HEK293 (cell line): ENCODE data around the gene GLG1.

ENCODE experiments used
- CTCF ChIA-PET: fragments of 350-600 bp; formaldehyde crosslinking; extraction: SDS; loops from one replicate; lab custom pipeline; 2021; ENCODE audit warnings: antibody characterized with exemption; lab: Yijun Ruan, JAX
- POLR2A ChIA-PET: fragments of 300-600 bp; formaldehyde crosslinking; extraction: SDS; loops from one replicate; lab custom pipeline; 2020; ENCODE audit warnings: antibody characterized with exemption, inconsistent platforms; lab: Yijun Ruan, JAX
- H3K27ac ChIP-seq: fragments of 200-500 bp; sonication (Bioruptor generic); 2 replicates; pipeline ENCODE4 v1.5.1; 2014; ENCODE audit warnings: low read depth, low read length, control low read depth, inconsistent platforms; ENCODE audit errors: extremely low read depth
- H3K36me3 ChIP-seq, 2 experiments: fragments of 200-500 bp in 1 of 2; sonication (Bioruptor generic) in 1 of 2; 1 replicate in 1 of 2; 2 replicates in 1 of 2; pipeline ENCODE4 v1.5.1; 2014 to 2017; ENCODE audit warnings: inconsistent platforms in 2 of 2, low read length in 2 of 2; ENCODE audit not compliant: control insufficient read depth in 2 of 2, insufficient read depth in 1 of 2
- H3K4me1 ChIP-seq: fragments of 200-500 bp; sonication (Bioruptor generic); 2 replicates; pipeline ENCODE4 v1.5.1; 2014; ENCODE audit warnings: mild to moderate bottlenecking, low read length, inconsistent platforms; ENCODE audit not compliant: control insufficient read depth, insufficient read depth
- H3K4me3 ChIP-seq: 2 replicates; pipeline ENCODE4 v1.5.1; 2011; ENCODE audit warnings: low read depth, mild to moderate bottlenecking, control low read depth, low read length, moderate library complexity
- H3K9me3 ChIP-seq: fragments of 200-500 bp; sonication (Bioruptor generic); 2 replicates; pipeline ENCODE4 v1.5.1; 2014; ENCODE audit warnings: low read depth, low read length, inconsistent platforms; ENCODE audit not compliant: control insufficient read depth, insufficient read depth
- IKZF3 ChIP-seq: fragments of 450-650 bp; IDR thresholded peaks from 2 replicates; pipeline ENCODE4 v1.5.0; 2018; ENCODE audit warnings: missing biosample characterization, mild to moderate bottlenecking, missing genetic modification characterization, moderate library complexity
- KLF16 ChIP-seq: fragments of 450-650 bp; formaldehyde crosslinking; IDR thresholded peaks from 2 replicates; pipeline ENCODE4 v1.5.1; 2017; ENCODE audit warnings: missing biosample characterization, missing genetic modification characterization
- MZF1 ChIP-seq: fragments of 450-650 bp; formaldehyde crosslinking; IDR thresholded peaks from 2 replicates; pipeline ENCODE4 v1.5.1; 2017; ENCODE audit warnings: missing biosample characterization, missing genetic modification characterization, borderline replicate concordance
- PRDM1 ChIP-seq: fragments of 450-650 bp; formaldehyde crosslinking; IDR thresholded peaks from 2 replicates; pipeline ENCODE4; 2016; ENCODE audit warnings: missing biosample characterization, missing genetic modification characterization
- SETDB1 ChIP-seq: IDR thresholded peaks from one replicate; pipeline ENCODE4 v1.6.1; 2017; ENCODE audit warnings: mild to moderate bottlenecking, low read length, moderate library complexity, mixed read lengths; ENCODE audit not compliant: insufficient read length
- TSHZ1 ChIP-seq: fragments of 450-650 bp; formaldehyde crosslinking; IDR thresholded peaks from 2 replicates; pipeline ENCODE4 v1.5.1; 2016; ENCODE audit warnings: missing biosample characterization, missing genetic modification characterization, borderline replicate concordance
- ZBTB6 ChIP-seq: fragments of 450-650 bp; formaldehyde crosslinking; IDR thresholded peaks from 2 replicates; pipeline ENCODE4 v1.5.1; 2017; ENCODE audit warnings: missing biosample characterization, missing genetic modification characterization
- ZNF146 ChIP-seq: fragments of 450-650 bp; formaldehyde crosslinking; IDR thresholded peaks from 2 replicates; pipeline ENCODE4 v1.5.1; 2016; ENCODE audit warnings: missing biosample characterization, missing genetic modification characterization
- ZNF174 ChIP-seq: fragments of 450-650 bp; formaldehyde crosslinking; IDR thresholded peaks from 2 replicates; pipeline ENCODE4 v1.5.0; 2017; ENCODE audit warnings: missing biosample characterization, mild to moderate bottlenecking, missing genetic modification characterization
- ZNF341 ChIP-seq: fragments of 450-650 bp; formaldehyde crosslinking; IDR thresholded peaks from 2 replicates; pipeline ENCODE4; 2016; ENCODE audit warnings: low read depth, missing biosample characterization, missing genetic modification characterization
- ZNF366 ChIP-seq: fragments of 450-650 bp; formaldehyde crosslinking; conservative IDR thresholded peaks from 2 replicates; pipeline ENCODE4 v1.5.1; 2016; ENCODE audit warnings: missing biosample characterization, missing genetic modification characterization
- ZNF404 ChIP-seq: fragments of 450-650 bp; formaldehyde crosslinking; IDR thresholded peaks from 2 replicates; pipeline ENCODE4 v1.5.1; 2017; ENCODE audit warnings: missing biosample characterization, missing genetic modification characterization
- ZNF501 ChIP-seq: fragments of 450-650 bp; formaldehyde crosslinking; IDR thresholded peaks from 2 replicates; pipeline ENCODE4 v1.5.1; 2016; ENCODE audit warnings: missing biosample characterization, missing genetic modification characterization
- ZNF544 ChIP-seq: fragments of 450-650 bp; formaldehyde crosslinking; IDR thresholded peaks from 2 replicates; pipeline ENCODE4 v1.5.0; 2017; ENCODE audit warnings: missing biosample characterization, missing genetic modification characterization
- ZNF626 ChIP-seq: fragments of 450-650 bp; sonication (Bioruptor Pico); formaldehyde crosslinking; IDR thresholded peaks from 2 replicates; pipeline ENCODE4 v1.5.1; 2018; ENCODE audit warnings: missing biosample characterization, missing genetic modification characterization, inconsistent platforms
- ZNF654 ChIP-seq: fragments of 450-650 bp; formaldehyde crosslinking; IDR thresholded peaks from 2 replicates; pipeline ENCODE4 v1.5.1; 2016; ENCODE audit warnings: low read depth, missing biosample characterization, missing genetic modification characterization
- ZNF704 ChIP-seq: fragments of 450-650 bp; formaldehyde crosslinking; IDR thresholded peaks from 2 replicates; pipeline ENCODE4 v1.5.1; 2016; ENCODE audit warnings: missing biosample characterization, missing genetic modification characterization
- ZNF776 ChIP-seq: fragments of 450-650 bp; formaldehyde crosslinking; IDR thresholded peaks from 2 replicates; pipeline ENCODE4 v1.5.0; 2017; ENCODE audit warnings: missing biosample characterization, missing genetic modification characterization, borderline replicate concordance
- ZSCAN16 ChIP-seq: fragments of 450-650 bp; formaldehyde crosslinking; IDR thresholded peaks from 2 replicates; pipeline ENCODE4 v1.5.1; 2016; ENCODE audit warnings: missing biosample characterization, missing genetic modification characterization
- ZSCAN30 ChIP-seq: fragments of 450-650 bp; IDR thresholded peaks from 2 replicates; pipeline ENCODE4 v1.5.1; 2018; ENCODE audit warnings: missing biosample characterization, mild to moderate bottlenecking, missing genetic modification characterization, moderate library complexity

Gene GLG1

GRCh38 chr16:74469946-74470478 is 136.9 kb downstream of the GLG1 start:
- H3K36me3 ChIP-seq, result peaks cover 13 to 88% of the 10 kb centered on the region in 2 experiments; a peak in 2 of 3 replicates
- no peaks in the 10 kb centered on the region for H3K9me3 ChIP-seq
- ChIA-PET CTCF (no interaction called here), POLR2A (no interaction called here)
- TF ChIP-seq ZNF501 (tag by site-specific recombination), result no peak
- peak; percentile 95 for TF ChIP-seq ZNF366 (tag by site-specific recombination)
- no peak for TF ChIP-seq SETDB1
- no peak for TF ChIP-seq PRDM1
- TF ChIP-seq IKZF3 (tag by site-specific recombination), result no peak
- no peak for TF ChIP-seq ZSCAN30 (tag by site-specific recombination)
- TF ChIP-seq ZNF626 (tag by site-specific recombination), result no peak
- H3K4me1 ChIP-seq, result no peaks in the 10 kb centered on the region
- no peak overlapping the region for H3K4me3 ChIP-seq
- no peak overlapping the region for H3K27ac ChIP-seq

GRCh38 chr16:74468807-74469525 is 137.9 kb downstream of the GLG1 start:
- Histone ChIP-seq H3K4me3 (no peak overlapping the region), H3K9me3 (no peaks in the 10 kb centered on the region), H3K27ac (no peak overlapping the region), H3K4me1 (no peaks in the 10 kb centered on the region), H3K36me3 (peaks cover 14 to 88% of the 10 kb centered on the region in 2 experiments)
- no peak for TF ChIP-seq ZNF544
- ChIA-PET POLR2A (no interaction called here), CTCF (interaction anchor here (0.6 kb wide), 1 partner anchor 117 kb away, joined by 5 read pairs; no protein-coding TSS in a partner anchor)

GRCh38 chr16:74466872-74467271 is 140.0 kb downstream of the GLG1 start:
- H3K9me3 ChIP-seq, result no peaks in the 10 kb centered on the region
- H3K27ac ChIP-seq, result no peak overlapping the region
- H3K4me1 ChIP-seq, result no peaks in the 10 kb centered on the region
- peaks cover 12 to 92% of the 10 kb centered on the region in 2 experiments for H3K36me3 ChIP-seq
- ChIA-PET POLR2A (no interaction called here), CTCF (no interaction called here)
- no peak overlapping the region for H3K4me3 ChIP-seq
- TF ChIP-seq ZNF704 (tag by site-specific recombination), result no peak
- no peak for TF ChIP-seq TSHZ1 (tag by site-specific recombination)
- no peak for TF ChIP-seq ZNF174
- no peak for TF ChIP-seq MZF1 (tag by site-specific recombination)
- no peak for TF ChIP-seq ZNF654 (tag by site-specific recombination)
- TF ChIP-seq ZNF404, result no peak
- no peak for TF ChIP-seq ZSCAN16
- TF ChIP-seq ZNF776, result no peak
- TF ChIP-seq KLF16 (tag by site-specific recombination), result no peak
- no peak for TF ChIP-seq ZNF341 (tag by site-specific recombination)
- TF ChIP-seq ZBTB6 (tag by site-specific recombination), result no peak
- no peak for TF ChIP-seq ZNF146 (tag by site-specific recombination)
